ENCODE results near the gene CLDN10.

CLDN10 gene

DNA sequence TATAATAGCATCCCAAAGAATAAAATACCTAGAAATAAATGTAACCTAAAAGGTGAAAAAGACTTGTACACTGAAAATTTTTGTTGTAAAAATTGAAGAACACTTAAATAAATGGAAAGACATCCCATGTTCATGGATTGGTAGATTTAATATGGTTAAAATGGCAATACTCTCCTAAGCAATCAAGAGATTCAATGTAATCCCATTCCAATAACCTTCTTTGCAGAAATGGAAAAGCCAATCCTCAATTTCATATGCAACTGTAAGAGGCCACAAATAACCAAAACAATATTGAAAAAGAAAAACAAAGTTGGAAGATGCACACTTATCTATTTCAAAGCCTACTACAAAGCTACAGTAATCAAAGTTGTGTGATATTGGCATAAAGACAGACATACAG, 74.2 kb downstream of the CLDN10 start:
- TF ChIP-seq, protein P1, sequence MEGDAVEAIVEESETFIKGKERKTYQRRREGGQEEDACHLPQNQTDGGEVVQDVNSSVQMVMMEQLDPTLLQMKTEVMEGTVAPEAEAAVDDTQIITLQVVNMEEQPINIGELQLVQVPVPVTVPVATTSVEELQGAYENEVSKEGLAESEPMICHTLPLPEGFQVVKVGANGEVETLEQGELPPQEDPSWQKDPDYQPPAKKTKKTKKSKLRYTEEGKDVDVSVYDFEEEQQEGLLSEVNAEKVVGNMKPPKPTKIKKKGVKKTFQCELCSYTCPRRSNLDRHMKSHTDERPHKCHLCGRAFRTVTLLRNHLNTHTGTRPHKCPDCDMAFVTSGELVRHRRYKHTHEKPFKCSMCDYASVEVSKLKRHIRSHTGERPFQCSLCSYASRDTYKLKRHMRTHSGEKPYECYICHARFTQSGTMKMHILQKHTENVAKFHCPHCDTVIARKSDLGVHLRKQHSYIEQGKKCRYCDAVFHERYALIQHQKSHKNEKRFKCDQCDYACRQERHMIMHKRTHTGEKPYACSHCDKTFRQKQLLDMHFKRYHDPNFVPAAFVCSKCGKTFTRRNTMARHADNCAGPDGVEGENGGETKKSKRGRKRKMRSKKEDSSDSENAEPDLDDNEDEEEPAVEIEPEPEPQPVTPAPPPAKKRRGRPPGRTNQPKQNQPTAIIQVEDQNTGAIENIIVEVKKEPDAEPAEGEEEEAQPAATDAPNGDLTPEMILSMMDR (IDR thresholded peaks at IDR 0.05; ENCODE audit: insufficient read depth, low read depth, low read length, missing control alignments) = no peak
- no peak for DNase-seq (ENCODE audit: low read depth)
- no peak overlapping the region for H3K4me3 ChIP-seq (ENCODE audit: low read depth, low read length)

- TF ChIP-seq, protein P1 (IDR thresholded peaks at IDR 0.05; ENCODE audit: insufficient read depth, low read depth, low read length, missing control alignments) = no peak
- no peak for DNase-seq (ENCODE audit: low read depth)
- H3K4me3 ChIP-seq (ENCODE audit: low read depth, low read length) = no peak overlapping the region
These were observed 75.1 kb downstream of the CLDN10 start for GRCh38 chr13:95627590-95627989.

- TF ChIP-seq, protein P1 (IDR thresholded peaks at IDR 0.05; ENCODE audit: insufficient read depth, low read depth, low read length, missing control alignments) = no peak
- no peak overlapping the region for H3K4me3 ChIP-seq (ENCODE audit: low read depth, low read length)
- no peak for DNase-seq (ENCODE audit: low read depth)
These were observed 76.0 kb downstream of the CLDN10 start for GRCh38 chr13:95628488-95628887.

GRCh38 chr13:95629071-95629470, 76.6 kb downstream of the CLDN10 start:
- DNase-seq (ENCODE audit: low read depth) = no peak
- TF ChIP-seq, protein P1 (IDR thresholded peaks at IDR 0.05; ENCODE audit: insufficient read depth, low read depth, low read length, missing control alignments) = no peak

More at GRCh38 chr13:95629071-95629470, 76.6 kb downstream of the CLDN10 start:
- H3K4me3 ChIP-seq (ENCODE audit: low read depth, low read length) = no peak overlapping the region

Data from GM12865 (cell line).